NCI-H2227 treated with DMSO at 0.1 percent for 48 hours (cell line): ENCODE data around the gene KRT81.

Experiments
- DNase-seq: peaks from one replicate; lab custom pipeline; 2025; lab: John Stamatoyannopoulos, UW

Gene KRT81

DNA sequence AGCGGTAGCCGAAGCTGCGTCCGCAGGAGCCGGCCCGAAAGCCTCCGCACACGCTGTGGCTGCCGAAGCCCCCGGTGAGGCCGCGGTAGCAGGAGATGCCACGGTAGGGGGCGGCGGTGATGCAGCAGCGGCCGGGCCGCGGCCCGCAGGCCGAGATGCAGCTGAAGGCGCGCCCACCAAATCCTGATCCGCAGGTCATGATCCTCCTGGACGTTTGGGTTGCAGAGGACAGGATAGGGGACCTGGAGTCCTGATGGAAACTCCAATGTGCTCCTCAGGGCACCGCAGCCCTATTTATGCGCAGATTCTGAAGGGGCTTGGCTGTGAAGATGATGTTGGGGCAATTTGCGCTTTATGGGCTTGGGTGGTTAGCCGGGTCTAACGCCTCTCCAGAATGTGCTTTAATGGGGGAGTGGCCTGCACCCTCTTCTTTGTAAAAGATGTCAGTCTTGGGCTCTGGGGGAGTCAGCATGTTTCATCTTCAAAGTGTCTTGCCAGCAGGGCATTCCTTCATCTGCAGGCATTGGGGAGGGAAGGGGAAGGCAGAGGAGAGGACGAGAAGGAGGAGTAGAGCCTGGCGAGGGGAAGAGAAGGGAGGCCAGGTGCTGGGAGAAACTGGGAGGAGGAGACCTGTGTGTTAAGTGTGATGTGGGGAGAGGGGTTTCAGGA lies at the start of gene KRT81:
KRT81 (minus strand) TSS at position 268 of the 669 bp plus-strand sequence; CDS start at position 199, 69 bp downstream.
- DNase-seq = no peak

DNA sequence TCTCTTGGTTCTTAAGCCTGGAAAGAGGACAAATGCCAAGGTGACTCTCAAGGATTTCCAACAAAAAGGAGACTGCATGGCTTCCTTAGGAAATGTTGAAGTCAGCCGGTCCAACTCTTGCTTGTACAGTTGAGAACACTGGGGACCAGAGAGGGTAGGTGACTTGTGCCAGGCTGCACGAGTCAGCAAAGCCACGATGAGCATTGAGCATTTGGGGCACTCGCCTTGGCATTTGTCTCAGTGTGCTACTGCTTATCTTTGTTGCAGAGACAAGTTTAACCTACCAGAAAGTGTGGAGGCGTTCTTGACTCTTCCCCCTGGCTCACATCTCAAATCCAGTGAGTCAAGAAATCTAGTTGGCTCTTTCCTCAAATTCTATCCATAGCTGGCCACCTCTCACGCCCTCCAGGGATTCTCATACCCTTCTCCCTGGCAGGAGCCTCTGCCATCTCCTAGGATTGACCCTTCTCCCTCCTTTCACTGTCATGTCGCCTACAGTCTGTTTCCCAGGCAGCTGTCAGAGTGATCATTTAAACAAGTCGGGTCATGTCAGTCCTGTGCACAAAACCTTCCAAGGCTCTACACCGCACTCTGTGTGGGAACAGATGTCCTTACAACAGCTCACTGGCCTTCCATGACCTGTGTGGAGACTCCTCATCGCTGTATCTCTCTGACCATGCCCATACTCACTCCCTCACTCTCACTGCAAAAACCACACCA lies 47.1 kb upstream of the KRT81 start:
- DNase-seq = no peak

DNA sequence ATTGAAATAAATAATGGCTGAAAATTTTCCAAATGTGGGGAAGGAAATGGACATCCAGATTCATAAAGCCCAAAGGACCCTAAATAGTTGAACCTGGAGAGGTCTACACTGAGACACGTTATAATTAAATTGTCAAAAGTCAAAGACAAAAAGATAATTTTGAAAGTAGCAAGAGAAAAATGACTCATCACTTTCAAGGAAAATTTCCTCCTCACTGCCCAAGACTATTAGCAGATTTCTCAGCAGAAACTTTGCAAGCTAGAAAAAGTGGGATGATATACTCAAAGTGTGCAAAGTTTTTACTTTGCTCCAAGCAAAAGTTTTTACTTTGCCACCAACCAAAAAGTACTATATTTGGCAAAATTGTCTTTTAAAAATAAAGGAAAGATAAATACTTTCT lies 45.7 kb upstream of the KRT81 start:
- no peak for DNase-seq

DNA sequence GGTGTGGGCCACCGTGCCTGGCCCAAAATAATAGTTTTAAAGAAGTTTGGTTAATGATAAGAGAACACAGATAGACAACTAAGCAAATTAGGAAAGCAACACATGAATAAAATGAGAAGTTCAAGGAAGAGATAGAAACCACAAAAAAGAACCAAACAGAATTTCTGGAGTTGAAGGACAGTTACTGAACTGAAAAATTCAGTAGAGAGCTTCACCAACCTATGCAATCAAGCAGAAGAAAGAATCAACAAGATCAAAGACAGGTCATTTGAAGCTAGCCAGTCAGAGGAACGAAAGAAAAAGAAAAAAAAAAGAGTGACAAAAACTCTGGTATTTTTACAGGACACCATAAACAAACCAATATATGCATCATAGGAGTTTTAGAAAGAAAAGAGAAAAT lies 45.3 kb upstream of the KRT81 start:
- no peak for DNase-seq

DNA sequence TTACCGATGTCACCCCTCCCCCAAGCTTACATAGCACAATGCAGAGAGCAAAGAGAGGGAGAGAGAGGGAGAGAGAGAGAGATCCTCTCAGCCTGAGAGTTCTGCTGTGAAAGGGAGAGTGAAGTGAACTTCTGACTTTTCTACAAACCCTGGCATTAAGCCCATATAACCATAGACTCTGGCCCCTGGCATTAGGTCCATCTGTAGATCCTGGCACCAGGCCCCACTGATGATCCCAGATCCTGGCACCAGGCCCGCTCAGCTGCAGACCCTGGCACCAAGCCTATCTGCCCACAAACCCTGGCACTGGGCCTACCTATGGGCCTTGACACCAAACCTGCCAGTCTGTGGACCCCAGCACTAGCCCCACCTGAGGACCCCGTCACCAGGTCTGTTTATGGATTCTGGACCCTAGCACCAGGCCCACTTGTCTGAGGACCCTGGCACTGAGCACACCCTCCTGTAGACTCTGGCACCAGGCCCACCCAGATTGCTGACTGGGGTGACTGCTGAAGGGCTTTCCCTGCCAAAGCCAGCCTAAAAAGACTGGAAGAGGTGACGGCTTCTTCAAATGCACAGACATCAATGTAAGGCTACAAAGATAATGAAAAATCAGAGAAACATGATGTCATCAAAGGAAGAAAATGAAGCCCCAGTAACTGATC lies 44.4 kb upstream of the KRT81 start:
- no peak for DNase-seq

DNA sequence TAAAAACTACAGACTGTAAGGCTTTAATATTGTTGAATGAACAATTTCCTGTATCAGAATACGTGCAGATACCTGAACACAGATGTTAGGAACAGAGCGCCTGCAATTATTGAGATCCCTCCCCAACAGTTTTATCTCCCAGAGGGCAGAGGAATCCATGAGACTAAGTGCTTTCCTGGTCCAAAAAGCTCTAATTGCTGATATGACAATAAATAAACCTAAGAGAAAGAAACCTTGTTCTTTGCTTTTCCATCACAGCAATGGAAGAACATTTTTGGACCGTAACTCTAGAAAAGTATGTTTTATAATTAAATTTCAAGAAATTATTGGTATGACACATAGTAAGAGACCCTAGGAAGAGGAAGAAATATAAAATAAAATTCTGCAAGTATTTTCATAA lies 42.9 kb upstream of the KRT81 start:
- no peak for DNase-seq

DNA sequence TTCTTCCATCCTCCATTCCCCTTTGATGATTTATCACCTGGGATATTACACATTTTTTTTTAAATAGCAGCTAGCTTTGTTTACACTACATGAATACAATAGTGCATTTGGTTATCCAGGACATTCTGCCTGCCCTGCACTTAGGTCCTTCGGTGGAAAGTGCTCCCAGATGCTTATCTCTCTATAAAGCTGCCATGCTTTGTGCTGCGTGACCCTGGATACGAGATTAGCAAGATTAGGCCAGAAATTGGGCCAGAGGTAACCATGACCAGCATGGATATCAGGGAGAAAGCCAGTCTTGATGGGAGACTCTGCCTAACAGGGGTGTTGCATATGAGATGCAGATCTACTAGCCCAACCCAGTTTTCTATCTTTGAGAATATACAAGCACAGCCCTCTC lies 42.0 kb upstream of the KRT81 start:
- no peak for DNase-seq

DNA sequence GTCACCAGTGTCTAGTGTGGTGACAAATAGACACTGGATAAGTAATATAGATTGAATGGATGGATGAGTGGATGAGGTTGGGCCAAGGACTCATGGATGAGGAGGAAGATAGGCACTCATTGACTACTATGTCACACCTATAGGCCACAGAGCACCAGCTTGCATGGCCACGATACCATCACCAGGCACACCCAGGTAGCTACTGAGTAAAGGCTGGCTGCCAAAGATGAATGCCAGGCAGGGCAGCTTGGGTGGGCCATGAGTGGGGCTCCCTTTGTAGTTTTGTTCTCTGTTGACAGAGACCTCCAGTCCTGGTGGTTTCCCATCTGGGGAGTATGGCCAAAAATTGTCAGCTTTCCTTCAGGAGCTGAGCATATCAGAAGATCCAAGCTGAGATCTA lies 41.0 kb upstream of the KRT81 start:
- no peak for DNase-seq

DNA sequence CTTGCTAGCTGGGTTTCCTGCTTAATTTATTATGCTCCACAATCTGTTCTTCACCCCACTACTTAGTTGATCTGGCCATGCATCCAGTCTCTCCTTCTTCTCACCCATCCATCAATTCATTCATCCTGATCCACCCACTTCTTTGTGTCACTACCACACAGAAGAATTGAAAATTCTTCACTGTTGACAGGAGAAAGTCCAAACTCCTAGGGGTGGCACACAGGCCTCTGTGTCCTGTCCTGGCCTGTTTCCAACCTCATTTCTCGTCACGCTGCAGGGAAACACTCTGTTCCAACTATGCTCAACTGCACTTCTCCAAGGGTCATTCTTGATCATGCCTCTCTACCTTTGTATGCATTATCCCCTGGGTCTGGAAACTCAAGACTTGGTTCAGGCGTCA lies 40.5 kb upstream of the KRT81 start:
- DNase-seq = no peak

DNA sequence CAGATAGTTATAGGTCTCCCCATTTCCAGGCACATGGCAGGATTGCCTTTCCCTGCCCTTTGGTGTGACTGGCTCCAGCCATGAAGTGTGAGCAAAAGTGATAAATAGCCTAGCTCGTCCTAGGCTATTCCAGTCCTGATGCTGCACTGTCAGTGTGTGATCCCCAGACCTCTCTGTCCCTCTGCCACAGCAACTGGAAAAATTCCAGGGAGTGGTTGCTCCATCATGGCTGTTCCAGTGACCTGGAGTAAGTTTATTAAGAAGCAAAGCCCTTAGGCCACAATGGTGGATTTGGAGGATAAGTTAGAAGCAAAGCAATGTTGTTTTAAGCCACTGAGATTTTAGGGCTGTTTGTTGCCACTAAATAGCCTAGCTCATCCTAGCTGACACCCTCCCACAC lies 39.7 kb upstream of the KRT81 start:
- DNase-seq = no peak

DNA sequence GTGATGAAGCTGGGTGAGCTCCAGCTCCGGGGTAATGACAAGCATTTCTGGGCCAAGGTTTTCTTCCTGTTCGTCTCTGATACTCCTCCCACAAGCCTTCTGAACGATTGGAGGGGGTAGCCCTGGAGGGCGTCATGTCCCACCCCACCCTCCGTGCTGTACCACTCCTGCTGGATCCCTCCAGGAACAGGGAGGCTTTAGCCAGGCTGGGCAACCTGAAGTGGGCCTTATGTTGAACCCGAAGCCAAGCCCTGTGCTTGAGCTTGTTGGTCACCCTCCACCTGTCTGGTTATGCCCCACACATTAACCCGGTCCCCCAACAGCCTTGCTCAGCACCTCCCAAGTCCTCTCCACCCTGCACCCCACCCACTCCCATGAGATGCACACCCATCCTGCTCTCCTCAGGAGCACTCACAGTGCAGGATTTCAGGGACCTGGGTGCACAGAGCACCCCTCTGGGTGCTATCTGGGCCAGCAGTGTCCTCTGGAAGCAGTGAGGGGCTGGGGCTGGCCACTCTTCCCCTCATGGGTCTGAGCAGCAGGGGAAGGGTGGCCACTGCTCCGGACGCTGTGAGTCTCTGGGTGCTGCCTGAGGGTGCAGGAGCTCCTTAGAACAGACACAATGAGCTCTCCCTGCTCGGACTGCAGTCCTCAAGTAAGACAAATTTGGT lies 36.6 kb upstream of the KRT81 start:
- no peak for DNase-seq

DNA sequence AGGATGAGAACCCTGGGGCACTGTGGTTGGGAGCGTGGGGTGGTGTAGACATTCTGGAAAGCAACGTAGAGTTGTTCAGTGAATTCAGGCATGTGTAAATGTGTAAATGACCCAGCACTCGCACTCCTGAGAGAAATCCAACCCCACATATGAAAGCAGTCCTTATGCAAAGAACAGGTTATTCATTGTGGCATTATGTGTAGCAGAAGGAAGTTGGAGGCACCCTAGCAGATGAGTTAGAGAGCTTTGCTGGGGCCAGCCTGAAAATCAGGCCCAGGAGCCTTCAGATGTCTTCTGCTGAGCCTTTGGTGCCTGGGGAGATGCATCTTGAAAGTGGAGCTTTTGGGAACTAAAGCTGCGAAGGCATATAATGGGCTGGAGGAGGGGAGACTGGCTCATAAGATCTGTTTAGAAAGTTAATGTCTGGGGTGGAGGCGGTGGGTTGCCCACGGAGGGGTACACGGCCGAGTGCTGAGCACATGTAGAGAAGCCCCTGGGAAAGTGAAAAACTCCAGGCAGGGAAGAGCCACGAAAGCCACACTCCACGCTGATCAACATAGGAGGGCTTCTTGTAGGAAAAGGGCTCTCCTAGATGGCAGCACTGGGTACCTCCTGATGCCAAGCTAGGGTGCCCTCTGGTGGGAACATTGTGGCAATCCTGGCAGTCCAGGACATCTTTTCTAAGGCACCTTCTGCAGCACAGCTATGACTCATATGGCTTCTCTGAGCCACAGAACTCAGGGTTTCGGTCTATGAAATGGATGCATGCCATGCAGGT lies 35.9 kb upstream of the KRT81 start:
- peak; percentile 18 for DNase-seq

DNA sequence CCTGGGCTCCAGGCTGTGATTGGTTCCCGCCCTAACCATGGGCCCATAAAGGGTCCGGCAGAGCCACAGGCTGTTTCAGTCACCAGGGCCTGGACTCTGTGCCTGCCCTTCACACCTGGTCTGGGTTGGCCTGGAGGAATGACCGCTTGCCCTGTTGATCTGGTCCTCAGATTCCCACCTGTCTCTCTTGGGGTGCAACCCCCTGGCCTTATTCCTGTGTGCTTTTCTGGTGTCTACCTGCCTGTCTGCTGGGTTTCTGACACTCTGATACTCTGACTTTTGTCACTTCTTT lies 32.8 kb upstream of the KRT81 start:
- no peak for DNase-seq

DNA sequence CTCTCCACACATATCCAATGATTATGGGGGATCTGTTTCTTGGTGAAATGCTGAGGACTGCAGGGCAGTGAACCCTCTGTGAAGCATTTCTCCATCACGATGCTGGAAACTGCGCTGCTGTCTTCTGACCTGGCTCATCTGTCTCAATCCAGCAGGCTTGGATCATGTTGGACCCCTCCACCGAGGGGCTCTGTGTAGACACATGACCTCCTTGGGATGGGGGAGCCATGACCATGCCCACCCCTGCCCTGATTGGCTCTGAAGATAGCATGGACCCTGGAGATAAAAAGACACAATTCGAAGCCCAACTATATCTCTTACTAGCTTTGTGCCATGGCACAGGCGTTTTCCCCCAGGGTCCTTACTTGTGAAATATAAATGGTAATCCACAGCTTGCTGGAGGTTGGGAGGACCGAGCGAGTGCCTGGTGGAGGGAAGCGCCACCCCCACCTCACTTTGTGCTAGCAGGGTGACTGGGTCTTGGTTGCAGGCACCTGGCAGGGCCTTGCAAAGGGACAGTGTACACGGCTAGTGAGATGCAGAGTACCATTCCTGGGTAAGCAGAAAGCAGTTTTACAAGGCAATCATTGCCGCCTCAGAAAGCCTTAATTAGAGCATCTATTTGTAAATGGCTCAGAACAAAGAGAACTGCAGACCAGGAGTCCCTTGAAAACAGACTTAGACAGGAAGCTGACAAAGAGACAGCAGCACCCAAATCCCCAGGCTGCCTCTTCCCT lies 32.2 kb upstream of the KRT81 start:
- DNase-seq = no peak

DNA sequence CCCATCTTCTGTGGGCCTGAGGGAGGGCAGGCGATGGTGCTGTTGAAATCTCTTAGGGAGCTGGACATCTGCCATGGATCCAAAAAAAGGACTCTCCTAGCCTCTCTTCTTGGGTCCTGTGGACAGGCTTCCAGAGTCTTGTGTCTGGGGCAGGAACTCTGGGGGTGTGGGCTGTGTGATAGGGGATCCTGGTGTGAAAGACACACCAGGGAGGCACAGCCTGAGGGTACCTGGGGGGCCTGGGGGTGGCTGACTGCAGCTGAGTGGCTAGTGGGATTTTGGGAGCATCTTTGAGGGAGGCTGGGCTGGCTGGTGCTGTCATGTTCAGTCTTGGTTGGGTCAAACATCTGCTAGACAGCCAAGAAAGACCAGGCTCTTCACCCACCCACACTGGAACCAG lies 31.7 kb upstream of the KRT81 start:
- no peak for DNase-seq

DNA sequence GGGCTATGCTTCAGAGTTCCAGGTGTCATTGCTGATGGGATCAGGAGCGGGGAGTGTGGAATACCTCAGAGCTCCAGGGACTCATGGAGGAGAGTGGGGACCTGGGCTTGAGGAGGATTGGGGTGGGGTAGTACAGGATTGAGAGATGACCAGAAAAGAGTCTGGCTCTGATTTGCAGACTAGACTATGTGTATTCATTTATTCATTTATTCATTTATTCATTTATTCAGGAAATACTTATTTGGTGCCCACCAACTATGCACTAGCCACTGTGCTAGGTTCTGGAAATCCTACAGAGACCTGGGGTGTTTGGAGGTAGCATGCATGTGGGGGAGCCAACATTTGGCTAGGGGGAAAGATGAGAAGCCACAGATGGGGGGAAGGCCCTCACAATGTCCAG lies 30.7 kb upstream of the KRT81 start:
- DNase-seq = no peak

DNA sequence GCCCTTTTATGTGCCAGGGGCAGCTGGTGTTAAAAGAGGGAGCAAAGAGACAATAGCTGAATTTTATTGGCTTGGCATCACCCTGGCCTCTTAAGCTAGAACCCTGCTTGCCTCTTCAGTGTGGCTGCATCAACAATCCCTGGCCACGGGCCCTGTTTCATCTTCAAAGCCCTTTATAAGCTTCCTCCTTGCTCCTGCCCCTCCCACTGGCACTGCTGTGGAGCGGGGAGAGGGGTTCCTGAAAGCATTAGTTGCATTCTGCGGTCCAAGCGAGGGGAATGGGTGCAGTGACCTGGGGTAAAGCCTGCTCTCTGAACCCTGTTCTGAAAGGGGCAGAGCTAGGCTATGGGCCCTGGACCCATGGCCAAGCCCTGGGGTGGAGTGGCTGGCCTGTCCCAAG lies 30.1 kb upstream of the KRT81 start:
- DNase-seq = no peak

DNA sequence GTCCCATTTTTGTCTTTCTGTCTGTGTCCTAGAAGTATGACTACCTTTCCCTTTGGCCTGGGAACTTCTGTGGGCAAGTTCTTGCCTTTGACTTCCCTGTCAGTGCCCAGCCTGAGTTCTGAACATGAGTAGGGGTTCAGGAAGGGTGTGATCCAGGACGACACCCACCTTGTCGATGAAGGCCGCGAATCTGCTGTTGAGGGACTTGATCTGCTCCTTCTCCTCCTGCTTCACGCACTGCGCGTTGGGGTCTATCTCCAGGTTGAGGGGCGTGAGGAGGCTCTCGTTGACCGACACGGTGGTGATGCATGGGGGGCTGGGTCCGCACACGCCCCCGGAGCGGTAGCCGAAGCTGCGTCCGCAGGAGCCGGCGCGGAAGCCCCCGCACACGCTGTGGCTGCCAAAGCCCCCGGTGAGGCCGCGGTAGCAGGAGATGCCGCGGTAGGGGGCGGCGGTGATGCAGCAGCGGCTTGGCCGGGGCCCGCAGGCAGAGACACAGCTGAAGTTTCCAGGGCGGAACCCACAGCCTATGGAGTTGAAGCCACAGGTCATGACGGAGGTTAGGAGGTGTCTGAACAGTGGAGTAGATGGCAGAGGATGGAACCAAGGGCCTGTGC lies 29.6 kb upstream of the KRT81 start, which contains the start of gene KRT83:
KRT83 (minus strand) TSS at position 615 of the 617 bp plus-strand sequence; CDS start at position 552, 63 bp downstream.
- no peak for DNase-seq

DNA sequence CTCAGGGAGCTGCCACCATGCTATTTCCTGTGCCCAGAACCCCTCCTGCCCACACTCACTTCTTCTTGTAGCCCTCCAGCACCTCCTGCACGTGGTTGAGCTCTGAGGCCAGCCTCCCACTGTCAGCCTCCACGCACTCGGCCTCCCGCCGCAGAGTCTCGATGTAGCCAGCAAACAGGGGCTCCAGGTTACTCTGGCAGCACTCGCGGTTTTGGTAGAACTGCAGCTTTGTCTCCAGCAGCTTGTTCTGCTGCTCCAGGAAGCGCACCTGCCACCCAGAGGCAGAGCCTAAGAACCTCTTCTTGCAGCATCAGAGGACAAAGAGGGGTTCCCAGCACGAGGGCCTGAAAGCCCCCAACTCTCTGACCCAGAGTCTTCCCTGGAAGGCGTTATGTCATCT lies 27.8 kb upstream of the KRT81 start:
- DNase-seq = no peak

DNA sequence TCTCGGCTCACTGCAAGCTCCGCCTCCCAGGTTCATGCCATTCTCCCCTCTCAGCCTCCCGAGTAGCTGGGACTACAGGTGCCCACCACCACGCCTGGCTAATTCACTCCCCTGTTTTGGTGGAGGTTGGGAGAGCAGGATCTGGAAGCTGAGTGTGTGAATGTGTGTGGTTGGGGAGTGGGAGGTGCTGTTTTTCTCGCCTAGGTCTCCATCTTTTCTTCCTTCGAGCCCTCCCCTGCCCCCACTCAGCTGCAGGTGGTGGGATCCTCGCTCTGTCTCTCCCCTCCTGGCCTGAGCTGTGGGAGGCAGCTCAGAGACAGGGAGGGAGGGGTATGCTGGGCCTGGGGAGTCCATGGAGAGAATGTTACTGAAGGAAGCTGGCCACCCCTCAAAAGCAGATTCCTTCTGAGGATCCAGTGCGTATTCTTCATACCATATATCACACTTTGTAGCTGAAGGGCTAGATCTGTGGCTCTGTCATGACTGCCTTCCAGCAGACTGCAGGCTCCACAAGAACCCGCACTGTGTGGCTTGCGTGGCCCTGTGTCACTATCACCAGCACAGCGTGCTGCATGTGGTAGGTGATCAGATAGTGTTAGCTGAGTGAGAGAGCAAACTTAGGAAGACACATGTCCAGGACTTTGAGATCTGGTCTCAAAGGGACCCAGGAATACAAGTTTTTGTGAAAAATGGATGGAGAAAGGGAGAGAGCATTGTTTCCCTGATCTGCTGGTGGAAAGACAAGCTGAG lies 27.1 kb upstream of the KRT81 start:
- DNase-seq = no peak
